Measurements from ENCODE around the gene GRPR.

Gene GRPR

GRCh38 chrX:16186380-16187007 is 63.1 kb downstream of the GRPR start:
- DNase-seq = no peak

- DNase-seq = peak; percentile 4
Measured at GRCh38 chrX:16187024-16187760, 63.8 kb downstream of the GRPR start.

GRCh38 chrX:16188687-16189086 is 65.3 kb downstream of the GRPR start:
- peak; percentile 4 for DNase-seq

GRCh38 chrX:16191605-16192004 is 68.2 kb downstream of the GRPR start:
- no peak for DNase-seq

GRCh38 chrX:16196829-16197228 is 73.5 kb downstream of the GRPR start:
- peak; percentile 4 for DNase-seq

GRCh38 chrX:16199343-16199742 is 76.0 kb downstream of the GRPR start:
- no peak for DNase-seq

- DNase-seq = no peak
Measured at GRCh38 chrX:16202943-16203342, 79.6 kb downstream of the GRPR start.
